ENCODE data around the gene ZDHHC7. TPM values are rescaled to one million over a fixed set of nuclear protein-coding genes. Genes with fewer than 3 reads are reported as not detected.
A peak's percentile ranks its signal among the peaks of the same experiment; 100 is the strongest.

Gene ZDHHC7
- total and polyA plus RNA-seq, 9 of the 15 experiments (the other 6 are each of a cell fraction or from before 2014, with no cell fraction given) = 1.7 to 49.7 (median 37.4) TPM

GRCh38 chr16:85010931-85011845 is at the start of gene ZDHHC7 (continued):
- TF ChIP-seq TARDBP (IDR thresholded peaks at IDR 0.05) = 0 out of 2 replicates have a peak, but pooled peaks have one; percentile 48
- 0 out of 2 replicates have a peak, but pooled peaks have one; percentile 1 for TF ChIP-seq ZNF316 (IDR thresholded peaks at IDR 0.05)
- peak; percentile 38; the same call in 1 of the 2 replicates for TF ChIP-seq TCF15 (CRISPR knock-in tag; IDR thresholded peaks at IDR 0.05)
- TF ChIP-seq FOXM1 (IDR thresholded peaks at IDR 0.05; ENCODE audit: low read depth) = no peak
- no peak for TF ChIP-seq FOXM1 (CRISPR knock-in tag; IDR thresholded peaks at IDR 0.05; ENCODE audit: low read depth)
- TF ChIP-seq HMBOX1 (IDR thresholded peaks at IDR 0.05) = no peak
- TF ChIP-seq BCLAF1 (IDR thresholded peaks at IDR 0.05; ENCODE audit: borderline replicate concordance in 1 of 2, control insufficient read depth in 1 of 2, low read depth in 2 of 2, low read length in 1 of 2) = no peak
- TF ChIP-seq LARP7 (IDR thresholded peaks at IDR 0.05) = no peak
- TF ChIP-seq FOXA1 (IDR thresholded peaks at IDR 0.05; ENCODE audit: borderline replicate concordance) = no peak
- no peak; the same call in 1 of the 2 replicates for TF ChIP-seq ZNF444 (CRISPR knock-in tag; IDR thresholded peaks at IDR 0.05)
- TF ChIP-seq SMARCB1 (IDR thresholded peaks at IDR 0.05; ENCODE audit: insufficient read length, low read depth) = no peak
- 0 out of 2 replicates have a peak, but pooled peaks have one; percentile 52 for TF ChIP-seq ZNF311 (CRISPR knock-in tag; IDR thresholded peaks at IDR 0.05)
- no peak for TF ChIP-seq CHD4 (IDR thresholded peaks at IDR 0.05; ENCODE audit: insufficient read depth, insufficient replicate concordance, low read depth, low read length, poor library complexity, severe bottlenecking)
- TF ChIP-seq ZNF277 (CRISPR knock-in tag; IDR thresholded peaks at IDR 0.05; ENCODE audit: borderline replicate concordance) = no peak
- no peak for TF ChIP-seq NR3C1 (CRISPR knock-in tag; IDR thresholded peaks at IDR 0.05)
- 0 out of 2 replicates have a peak, but pooled peaks have one; percentile 53 for TF ChIP-seq TGIF2 (CRISPR knock-in tag; IDR thresholded peaks at IDR 0.05)
- no peak for TF ChIP-seq ZNF3 (CRISPR knock-in tag; IDR thresholded peaks at IDR 0.05)
- 0 out of 2 replicates have a peak, but pooled peaks have one; percentile 63 for TF ChIP-seq FOXO4 (CRISPR knock-in tag; IDR thresholded peaks at IDR 0.05)

Measured in K562 (cell line).